Measurements from ENCODE around the gene APOO. TPM values are rescaled to one million over a fixed set of nuclear protein-coding genes. Genes with fewer than 3 reads are reported as not detected.

The APOO gene
- total RNA-seq: 8.4 and 8.5 TPM in 2 replicates

DNA sequence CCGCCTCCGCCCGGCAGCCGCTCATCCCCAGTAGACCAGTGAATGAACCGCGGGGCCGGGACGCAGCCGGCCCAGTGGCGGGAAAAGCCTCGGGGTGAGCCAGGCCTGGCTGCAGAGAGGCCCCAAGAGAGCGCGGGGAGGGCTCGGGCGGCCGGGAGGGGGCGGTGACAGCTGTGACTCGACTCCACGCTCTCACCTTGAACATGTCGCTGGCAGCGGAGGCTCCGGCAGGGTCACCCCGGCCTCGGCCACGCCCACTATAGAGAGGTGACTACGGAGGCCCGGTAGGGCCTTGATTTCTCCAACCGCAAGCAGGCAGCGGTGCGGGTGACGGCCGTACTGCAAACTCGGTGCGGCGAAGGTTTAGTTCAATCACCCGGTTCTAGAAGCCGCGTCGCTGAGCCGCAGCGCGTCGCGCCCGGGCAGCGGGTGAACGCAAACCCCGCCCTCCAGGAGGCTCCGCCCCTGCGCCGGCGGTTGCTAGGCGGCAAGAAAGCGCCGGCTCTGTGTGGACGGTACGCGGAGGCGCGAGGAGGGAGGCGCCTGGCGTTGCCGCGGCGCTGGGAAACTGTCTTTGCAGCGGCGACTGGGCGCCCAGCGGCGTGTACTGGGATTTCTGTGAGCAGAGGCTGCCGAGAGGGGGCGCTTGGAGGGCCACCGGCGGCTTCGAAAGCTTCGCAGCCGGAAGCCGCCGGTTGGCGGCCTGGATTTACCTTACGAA lies at the start of gene APOO, which contains the start of gene CXorf58:
Gene APOO (minus strand): TSS at position 441 of the 721 bp plus-strand sequence. CDS start 236 bp downstream, at position 205.
Gene CXorf58 (plus strand): TSS at position 509 of the 721 bp plus-strand sequence. CDS start 2,297 bp downstream, outside the sequence.

Other genes with a start within 250 kb of the APOO start
- 422 and 457 TPM in 2 replicates for gene PRDX4, start 240.4 kb downstream of the APOO start, total RNA-seq
- 19.7 and 32.1 TPM in 2 replicates for gene ACOT9, start 164.7 kb downstream of the APOO start, total RNA-seq
- 496 and 522 TPM in 2 replicates for gene SAT1, start 124.8 kb downstream of the APOO start, total RNA-seq
- not detected in 2 replicates for gene CXorf58, start 68 bp upstream of the APOO start, total RNA-seq
- 7.7 and 9.5 TPM in 2 replicates for gene KLHL15, start 119.2 kb upstream of the APOO start, total RNA-seq
- gene EIF2S3, start 147.0 kb upstream of the APOO start, total RNA-seq: 114 and 134 TPM in 2 replicates
- gene ZFX, start 241.8 kb upstream of the APOO start, total RNA-seq: 25.0 and 31.1 TPM in 2 replicates

Data from cardiac ventricle fibroblast (primary cell).